ENCODE measurements around the gene SH2D4B.
"Not testable (repeated sequence)": the region's sequence is repeated elsewhere in the genome, so short reads cannot be mapped to it uniquely, and the experiment has no call there.

SH2D4B gene

GRCh38 chr10:80526218-80526617 lies 11.5 kb upstream of the SH2D4B start:
- no peak for DNase-seq

GRCh38 chr10:80526742-80527141 lies 11.0 kb upstream of the SH2D4B start:
- DNase-seq: no peak

- no peak for DNase-seq
Measured at GRCh38 chr10:80528185-80528700, 9.5 kb upstream of the SH2D4B start.

- DNase-seq: no peak
Measured at GRCh38 chr10:80528901-80529300, 8.8 kb upstream of the SH2D4B start.

GRCh38 chr10:80529604-80530003 lies 8.1 kb upstream of the SH2D4B start:
- peak; percentile 48 for DNase-seq

- DNase-seq: peak; percentile 45
Measured at GRCh38 chr10:80530251-80530650, 7.5 kb upstream of the SH2D4B start.

- DNase-seq: no peak
Measured at GRCh38 chr10:80530816-80531215, 6.9 kb upstream of the SH2D4B start.

GRCh38 chr10:80532571-80532970 lies 5.1 kb upstream of the SH2D4B start:
- no peak for DNase-seq

GRCh38 chr10:80534059-80534458 lies 3.6 kb upstream of the SH2D4B start:
- DNase-seq: not testable (repeated sequence)

- not testable (repeated sequence) for DNase-seq
Measured at GRCh38 chr10:80534646-80535045, 3.1 kb upstream of the SH2D4B start.

- peak; percentile 81 for DNase-seq
Measured at GRCh38 chr10:80535671-80536360, 1.9 kb upstream of the SH2D4B start.

- no peak for DNase-seq
Measured at GRCh38 chr10:80536361-80536835, 1.3 kb upstream of the SH2D4B start.

GRCh38 chr10:80537086-80537735 lies 491 bp upstream of the SH2D4B start:
- no peak for DNase-seq

- no peak for DNase-seq
Measured at GRCh38 chr10:80538481-80539185, 931 bp downstream of the SH2D4B start.

- peak; percentile 45 for DNase-seq
Measured at GRCh38 chr10:80539421-80540031, 1.8 kb downstream of the SH2D4B start.

GRCh38 chr10:80540136-80540535 lies 2.4 kb downstream of the SH2D4B start:
- no peak for DNase-seq

GRCh38 chr10:80540618-80540980 lies 2.9 kb downstream of the SH2D4B start:
- DNase-seq: no peak

GRCh38 chr10:80540981-80541750 lies 3.5 kb downstream of the SH2D4B start:
- no peak for DNase-seq

GRCh38 chr10:80542053-80542452 lies 4.4 kb downstream of the SH2D4B start:
- DNase-seq: no peak

GRCh38 chr10:80542652-80543318 lies 5.1 kb downstream of the SH2D4B start:
- DNase-seq: no peak

- not testable (repeated sequence) for DNase-seq
Measured at GRCh38 chr10:80543319-80543672, 5.6 kb downstream of the SH2D4B start.
